A673 (cell line): ENCODE results near the gene ADAM12. TPM values are rescaled to one million over a fixed set of nuclear protein-coding genes. Genes with fewer than 3 reads are reported as not detected.
"Not testable (repeated sequence)": the region's sequence is repeated elsewhere in the genome, so short reads cannot be mapped to it uniquely, and the experiment has no call there.

Source experiments
- BruUV-seq: library from RNA; stranded (reverse); fragments of 400-500 nt; replicated peaks from 2 replicates; lab custom pipeline; 2021; lab: Mats Ljungman, UMichigan
- CTCF ChIA-PET: fragments of 300-600 bp; sonication (Branson Sonifier 250); formaldehyde crosslinking; loops from one replicate; lab custom pipeline; 2022; ENCODE audit warnings: antibody characterized with exemption; lab: Charles Lee
- POLR2A ChIA-PET: fragments of 300-600 bp; sonication (Branson Sonifier 250); formaldehyde crosslinking; loops from one replicate; lab custom pipeline; 2022; ENCODE audit warnings: antibody characterized with exemption; ENCODE audit not compliant: low non-redundant PET; lab: Charles Lee
- DNase-seq: peaks from one replicate; pipeline ENCODE4 v3.0.0-alpha.2; 2015; ENCODE audit warnings: low spot score
- H3K27ac ChIP-seq: fragments of 200-600 bp; sonication (generic); 2 replicates; pipeline ENCODE4 v1.5.1; 2016; ENCODE audit warnings: mixed run types, low read depth, mild to moderate bottlenecking, mixed read lengths, antibody characterized with exemption, low read length; ENCODE audit not compliant: poor library complexity, severe bottlenecking
- H3K27me3 ChIP-seq: fragments of 200-600 bp; sonication (generic); replicated peaks from 2 replicates; pipeline ENCODE4 v1.6.1; 2017; ENCODE audit warnings: mixed run types, low read depth, mild to moderate bottlenecking, mixed read lengths, antibody characterized with exemption, low read length; ENCODE audit not compliant: insufficient read depth, poor library complexity
- H3K36me3 ChIP-seq: fragments of 200-600 bp; sonication (generic); 2 replicates; pipeline ENCODE4 v1.6.1; 2016; ENCODE audit warnings: mixed run types, mild to moderate bottlenecking, mixed read lengths, antibody characterized with exemption, low read length; ENCODE audit not compliant: insufficient read depth, poor library complexity, severe bottlenecking
- H3K4me1 ChIP-seq: fragments of 200-600 bp; sonication (generic); 2 replicates; pipeline ENCODE4 v1.6.1; 2017; ENCODE audit warnings: mixed run types, mild to moderate bottlenecking, mixed read lengths, antibody characterized with exemption, low read length; ENCODE audit not compliant: insufficient read depth, poor library complexity, severe bottlenecking
- H3K4me3 ChIP-seq: fragments of 200-600 bp; sonication (generic); 2 replicates; pipeline ENCODE4 v1.5.1; 2016; ENCODE audit warnings: low read depth, mixed run types, mild to moderate bottlenecking, mixed read lengths, low read length; ENCODE audit not compliant: poor library complexity, severe bottlenecking
- H3K9me3 ChIP-seq: fragments of 200-600 bp; sonication (generic); 2 replicates; pipeline ENCODE4 v1.6.1; 2016; ENCODE audit warnings: mixed run types, low read depth, mild to moderate bottlenecking, mixed read lengths, antibody characterized with exemption, low read length; ENCODE audit not compliant: poor library complexity, severe bottlenecking
- CTCF ChIP-seq: fragments of 300-800, 200-600 bp; sonication (generic); conservative IDR thresholded peaks from 2 replicates; pipeline ENCODE4 v1.5.1; 2017; ENCODE audit warnings: low read depth, mild to moderate bottlenecking, antibody characterized with exemption, low read length, moderate library complexity, mixed read lengths
- EZH2 ChIP-seq: fragments of 200-600 bp; sonication (generic); IDR thresholded peaks from 2 replicates; pipeline ENCODE4 v1.6.1; 2017; ENCODE audit warnings: borderline replicate concordance, low read depth, mild to moderate bottlenecking, mixed read lengths, antibody characterized with exemption, low read length; ENCODE audit not compliant: poor library complexity, severe bottlenecking
- intact Hi-C: fragments of 100-400 bp; cut with micrococcal nuclease; formaldehyde crosslinking; loops from one replicate; pipeline ENCODE4 v1.10.0; 2022; ENCODE audit not compliant: unreplicated experiment
- total RNA-seq: library from RNA; stranded (reverse); gene quantifications from 2 replicates; pipeline ENCODE4 v1.2.3, GENCODE V29; 2021

Gene ADAM12
- total RNA-seq, 1 experiment from 2014 or later, result 0.17 TPM

- DNase-seq, result no peak
- H3K9me3 ChIP-seq, result no peaks in the 10 kb centered on the region
- ChIA-PET POLR2A (no interaction called here), CTCF (no interaction called here)
- TF ChIP-seq CTCF (no peak), EZH2 (no peak)
- no peak overlapping the region for H3K4me3 ChIP-seq
- H3K4me1 ChIP-seq, result no peaks in the 10 kb centered on the region
- BruUV-seq, result no TSS peak
- H3K27ac ChIP-seq, result no peak overlapping the region
- H3K36me3 ChIP-seq, result no peaks in the 10 kb centered on the region
- intact Hi-C loops, result no loop called here
- H3K27me3 ChIP-seq, result no peaks in the 10 kb centered on the region
Measured at GRCh38 chr10:126349676-126350075, 38.6 kb downstream of the ADAM12 start.

- no peaks in the 10 kb centered on the region for H3K4me1 ChIP-seq
- ChIA-PET CTCF (no interaction called here), POLR2A (no interaction called here)
- no peaks in the 10 kb centered on the region for H3K36me3 ChIP-seq
- H3K4me3 ChIP-seq, result no peak overlapping the region
- no TSS peak for BruUV-seq
- intact Hi-C loops, result no loop called here
- no peaks in the 10 kb centered on the region for H3K9me3 ChIP-seq
- no peak overlapping the region for H3K27ac ChIP-seq
- no peak for TF ChIP-seq EZH2
- no peak for TF ChIP-seq CTCF
- no peak for DNase-seq
- no peaks in the 10 kb centered on the region for H3K27me3 ChIP-seq
Measured at GRCh38 chr10:126349101-126349500, 39.2 kb downstream of the ADAM12 start.

- intact Hi-C loops, POLR2A ChIA-PET, H3K27ac ChIP-seq, CTCF ChIA-PET, H3K36me3 ChIP-seq, H3K9me3 ChIP-seq, H3K4me3 ChIP-seq, DNase-seq, BruUV-seq, H3K4me1 ChIP-seq, H3K27me3 ChIP-seq: not testable (repeated sequence)
Measured at GRCh38 chr10:126343496-126343895, 44.8 kb downstream of the ADAM12 start.

GRCh38 chr10:126342680-126343079 lies 45.6 kb downstream of the ADAM12 start:
- DNase-seq, result no peak
- no peaks in the 10 kb centered on the region for H3K27me3 ChIP-seq
- no peak overlapping the region for H3K4me3 ChIP-seq
- TF ChIP-seq CTCF (no peak), EZH2 (no peak)
- no TSS peak for BruUV-seq
- intact Hi-C loops, result no loop called here
- H3K36me3 ChIP-seq, result no peaks in the 10 kb centered on the region
- no peak overlapping the region for H3K27ac ChIP-seq
- CTCF ChIA-PET, result no interaction called here
- H3K9me3 ChIP-seq, result no peaks in the 10 kb centered on the region
- POLR2A ChIA-PET, result no interaction called here
- H3K4me1 ChIP-seq, result no peaks in the 10 kb centered on the region
